Germinal center (tissue), 1 donor: Measurements from ENCODE around the gene RETREG3.
A peak's percentile ranks its signal among the peaks of the same experiment; 100 is the strongest.
"Not testable (repeated sequence)": the region's sequence is repeated elsewhere in the genome, so short reads cannot be mapped to it uniquely, and the experiment has no call there.

ENCODE experiments used
- DNase-seq: peaks from one replicate; pipeline ENCODE4 v3.0.0; 2012; ENCODE audit warnings: mixed read lengths, low spot score

Gene RETREG3

GRCh38 chr17:42571435-42572225 lies 37.5 kb downstream of the RETREG3 start:
- no peak for DNase-seq

GRCh38 chr17:42568341-42569111 lies 40.6 kb downstream of the RETREG3 start:
- DNase-seq = no peak

- DNase-seq = peak; percentile 100
Observed at GRCh38 chr17:42566883-42567573, 42.1 kb downstream of the RETREG3 start, which contains the start of gene MLX. MLX (plus strand) TSS chr17:42567100; CDS start chr17:42567125, 25 bp downstream.

- no peak for DNase-seq
Observed at GRCh38 chr17:42566215-42566882, 42.8 kb downstream of the RETREG3 start.

GRCh38 chr17:42565523-42566214 lies 43.5 kb downstream of the RETREG3 start:
- DNase-seq = no peak

- DNase-seq = no peak
Observed at GRCh38 chr17:42564815-42565522, 44.2 kb downstream of the RETREG3 start.

- DNase-seq = no peak
Observed at GRCh38 chr17:42563950-42564349, 45.2 kb downstream of the RETREG3 start.

- no peak for DNase-seq
Observed at GRCh38 chr17:42563543-42563942, 45.6 kb downstream of the RETREG3 start.

- DNase-seq = no peak
Observed at GRCh38 chr17:42563143-42563509, 46.0 kb downstream of the RETREG3 start.

GRCh38 chr17:42562388-42563142 lies 46.6 kb downstream of the RETREG3 start:
- peak; percentile 28 for DNase-seq

GRCh38 chr17:42561897-42562387 lies 47.2 kb downstream of the RETREG3 start, which contains the start of gene COASY:
COASY (plus strand) TSS chr17:42562148; CDS start chr17:42562623, 475 bp downstream.
- peak; percentile 91 for DNase-seq

- DNase-seq = no peak
Observed at GRCh38 chr17:42560246-42560645, 48.9 kb downstream of the RETREG3 start.

- no peak for DNase-seq
Observed at GRCh38 chr17:42559075-42559474, 50.1 kb downstream of the RETREG3 start.

GRCh38 chr17:42555961-42556617 lies 53.1 kb downstream of the RETREG3 start:
- not testable (repeated sequence) for DNase-seq

- DNase-seq = no peak
Observed at GRCh38 chr17:42555122-42555622, 54.0 kb downstream of the RETREG3 start.

- DNase-seq = peak; percentile 87
Observed at GRCh38 chr17:42554250-42555121, 54.7 kb downstream of the RETREG3 start.

- DNase-seq = no peak
Observed at GRCh38 chr17:42553866-42554249, 55.3 kb downstream of the RETREG3 start.
